ENCODE measurements around the gene RNASE1.

DNA sequence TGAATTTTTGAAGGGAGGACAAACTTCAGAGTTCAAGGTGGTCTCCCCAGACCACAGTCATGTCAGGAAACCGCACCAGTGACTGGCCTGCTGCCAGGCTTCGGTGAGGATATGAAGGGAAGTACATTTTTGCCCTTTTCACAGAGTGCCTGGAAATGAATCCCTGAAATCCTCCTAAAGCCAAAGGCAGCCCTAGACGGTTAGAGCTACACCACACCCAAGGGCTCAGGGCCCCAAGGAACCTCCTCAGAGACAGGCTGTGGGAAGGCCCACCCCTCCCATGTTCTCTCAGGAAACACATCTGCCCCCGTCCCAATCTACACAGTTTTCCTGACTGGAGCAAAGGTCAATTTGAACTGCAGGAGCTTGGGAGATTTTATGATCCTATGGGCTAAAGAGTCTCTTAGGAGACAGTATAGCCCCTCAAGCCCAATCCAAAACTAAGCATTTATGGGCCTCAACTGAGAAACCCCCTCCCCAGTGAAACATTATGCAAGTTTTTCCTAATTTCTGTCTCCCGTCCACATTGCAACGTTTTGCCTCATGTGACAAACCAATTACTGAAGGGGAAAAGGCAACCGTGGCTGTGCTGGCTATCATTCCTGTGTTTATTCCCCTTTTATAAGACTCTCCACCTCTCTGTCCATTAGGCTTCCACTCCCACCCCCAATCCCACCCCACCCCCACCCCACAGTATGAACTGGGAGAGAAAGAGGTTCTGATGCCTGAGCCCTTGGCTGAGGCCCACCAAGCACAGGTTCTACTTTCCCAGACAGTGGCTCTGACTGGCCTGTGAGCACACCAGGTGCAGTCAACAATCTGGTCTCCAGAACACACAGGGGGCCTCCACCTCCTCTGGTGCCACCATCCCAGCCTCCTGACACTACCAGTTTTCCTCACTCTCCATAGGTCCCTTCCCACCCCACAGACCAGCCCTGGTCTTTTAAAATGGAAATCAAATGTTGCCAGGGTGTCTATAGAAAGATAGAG lies 9.6 kb upstream of the RNASE1 start:
- TF ChIP-seq, protein P1, sequence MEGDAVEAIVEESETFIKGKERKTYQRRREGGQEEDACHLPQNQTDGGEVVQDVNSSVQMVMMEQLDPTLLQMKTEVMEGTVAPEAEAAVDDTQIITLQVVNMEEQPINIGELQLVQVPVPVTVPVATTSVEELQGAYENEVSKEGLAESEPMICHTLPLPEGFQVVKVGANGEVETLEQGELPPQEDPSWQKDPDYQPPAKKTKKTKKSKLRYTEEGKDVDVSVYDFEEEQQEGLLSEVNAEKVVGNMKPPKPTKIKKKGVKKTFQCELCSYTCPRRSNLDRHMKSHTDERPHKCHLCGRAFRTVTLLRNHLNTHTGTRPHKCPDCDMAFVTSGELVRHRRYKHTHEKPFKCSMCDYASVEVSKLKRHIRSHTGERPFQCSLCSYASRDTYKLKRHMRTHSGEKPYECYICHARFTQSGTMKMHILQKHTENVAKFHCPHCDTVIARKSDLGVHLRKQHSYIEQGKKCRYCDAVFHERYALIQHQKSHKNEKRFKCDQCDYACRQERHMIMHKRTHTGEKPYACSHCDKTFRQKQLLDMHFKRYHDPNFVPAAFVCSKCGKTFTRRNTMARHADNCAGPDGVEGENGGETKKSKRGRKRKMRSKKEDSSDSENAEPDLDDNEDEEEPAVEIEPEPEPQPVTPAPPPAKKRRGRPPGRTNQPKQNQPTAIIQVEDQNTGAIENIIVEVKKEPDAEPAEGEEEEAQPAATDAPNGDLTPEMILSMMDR (conservative IDR thresholded peaks at IDR 0.05; ENCODE audit: low read depth, low read length) = no peak
- no peak for TF ChIP-seq EZH2 (IDR thresholded peaks at IDR 0.05; ENCODE audit: borderline replicate concordance, low read depth, low read length, poor library complexity, severe bottlenecking)

Data from A673 (cell line).